Measurements from ENCODE around the gene RPS6KB2. TPM values are rescaled to one million over a fixed set of nuclear protein-coding genes. Genes with fewer than 3 reads are reported as not detected.

The RPS6KB2 gene
- total RNA-seq, 1 experiment from 2014 or later: 170 TPM

DNA sequence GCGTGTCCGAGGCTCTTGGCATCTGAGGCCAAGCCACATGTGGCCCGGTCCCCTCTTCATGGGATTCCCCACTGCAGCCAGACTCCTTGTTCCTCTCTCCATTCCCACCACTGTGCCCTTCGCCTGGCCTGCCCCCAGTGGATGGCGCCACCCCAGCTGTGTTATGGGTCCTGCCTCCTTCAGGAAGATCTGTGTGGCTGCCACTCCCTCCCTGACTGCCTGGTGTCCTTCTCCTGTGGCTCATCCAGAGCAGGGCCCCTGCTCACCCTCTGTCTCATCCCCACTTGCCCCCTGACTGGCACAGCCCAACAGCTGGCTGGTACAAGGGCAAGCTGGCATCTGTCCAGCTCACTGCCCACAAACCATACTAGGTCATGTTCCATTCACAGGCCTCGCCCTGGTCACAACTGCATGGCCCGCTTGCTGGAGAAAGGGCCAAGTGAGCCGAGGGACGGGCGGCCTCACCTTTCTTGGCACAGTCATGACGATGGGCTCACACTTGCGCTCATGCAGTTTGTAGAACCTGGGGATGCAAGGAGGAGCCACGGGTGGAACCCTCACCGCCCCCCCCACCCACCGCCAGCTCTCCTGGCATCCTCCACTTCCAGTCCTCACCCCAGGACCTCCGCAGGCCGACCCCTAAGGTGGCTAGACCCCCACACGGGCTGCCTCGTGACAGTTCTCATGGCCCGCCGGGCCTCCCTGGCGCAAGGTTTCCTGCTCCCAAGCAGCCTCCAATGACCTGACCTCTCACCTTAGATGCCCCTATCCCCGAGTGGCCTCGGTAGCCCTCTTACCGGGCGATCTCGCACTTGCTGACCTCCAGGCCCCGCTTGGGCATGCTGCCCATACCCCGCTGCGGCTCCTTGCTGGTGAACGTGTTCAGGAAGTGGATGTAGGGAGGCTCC, 11.3 kb downstream of the RPS6KB2 start:
- peak; percentile 19 for ATAC-seq
- Histone ChIP-seq H3K9me2 (replicated peaks; ENCODE audit: low read length) (no peaks in the 10 kb centered on the region), H3K27ac (ENCODE audit: low read length) (no peak overlapping the region), H2AFZ (ENCODE audit: low read length) (no peak overlapping the region), H3K4me2 (ENCODE audit: low read length) (no peak overlapping the region), H3K27me3 (ENCODE audit: low read length) (no peaks in the 10 kb centered on the region), H3K9me3 (ENCODE audit: low read length) (no peaks in the 10 kb centered on the region), H3F3A (ENCODE audit: low read length, unreplicated experiment) (peaks cover 9% of the 10 kb centered on the region), H3K36me3 (ENCODE audit: low read depth, low read length) (peaks cover 10% of the 10 kb centered on the region; the same call in 1 of the 2 replicates), H3K4me3 (ENCODE audit: low read length) (no peak overlapping the region), H3K9ac (ENCODE audit: low read length) (no peak overlapping the region), H3K79me2 (ENCODE audit: low read length) (0 out of 2 replicates have a peak, but pooled peaks cover 6% of the 10 kb centered on the region), H4K20me1 (ENCODE audit: low read length) (no peaks in the 10 kb centered on the region), H3K4me1 (ENCODE audit: insufficient read depth, low read length) (0 out of 2 replicates have a peak, but pooled peaks cover 6% of the 10 kb centered on the region)
- intact Hi-C loops (cut with micrococcal nuclease): no loop called here
- ChIA-PET POLR2A (ENCODE audit: unreplicated experiment) (interaction anchor here (0.7 kb wide), 1 partner anchor 11 kb away, joined by 3 read pairs; no protein-coding TSS in a partner anchor), CTCF (no interaction called here)
- TF ChIP-seq, protein P1, sequence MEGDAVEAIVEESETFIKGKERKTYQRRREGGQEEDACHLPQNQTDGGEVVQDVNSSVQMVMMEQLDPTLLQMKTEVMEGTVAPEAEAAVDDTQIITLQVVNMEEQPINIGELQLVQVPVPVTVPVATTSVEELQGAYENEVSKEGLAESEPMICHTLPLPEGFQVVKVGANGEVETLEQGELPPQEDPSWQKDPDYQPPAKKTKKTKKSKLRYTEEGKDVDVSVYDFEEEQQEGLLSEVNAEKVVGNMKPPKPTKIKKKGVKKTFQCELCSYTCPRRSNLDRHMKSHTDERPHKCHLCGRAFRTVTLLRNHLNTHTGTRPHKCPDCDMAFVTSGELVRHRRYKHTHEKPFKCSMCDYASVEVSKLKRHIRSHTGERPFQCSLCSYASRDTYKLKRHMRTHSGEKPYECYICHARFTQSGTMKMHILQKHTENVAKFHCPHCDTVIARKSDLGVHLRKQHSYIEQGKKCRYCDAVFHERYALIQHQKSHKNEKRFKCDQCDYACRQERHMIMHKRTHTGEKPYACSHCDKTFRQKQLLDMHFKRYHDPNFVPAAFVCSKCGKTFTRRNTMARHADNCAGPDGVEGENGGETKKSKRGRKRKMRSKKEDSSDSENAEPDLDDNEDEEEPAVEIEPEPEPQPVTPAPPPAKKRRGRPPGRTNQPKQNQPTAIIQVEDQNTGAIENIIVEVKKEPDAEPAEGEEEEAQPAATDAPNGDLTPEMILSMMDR (conservative IDR thresholded peaks at IDR 0.05; ENCODE audit: low read depth, low read length): peak; percentile 64
- TF ChIP-seq EZH2phosphoT487 (IDR thresholded peaks at IDR 0.05; ENCODE audit: borderline replicate concordance, low read length) (no peak), EZH2 (IDR thresholded peaks at IDR 0.05; ENCODE audit: low read length, unreplicated experiment) (no peak)
- no TSS peak for BruUV-seq (replicated peaks)
- peak; percentile 36 for DNase-seq

DNA sequence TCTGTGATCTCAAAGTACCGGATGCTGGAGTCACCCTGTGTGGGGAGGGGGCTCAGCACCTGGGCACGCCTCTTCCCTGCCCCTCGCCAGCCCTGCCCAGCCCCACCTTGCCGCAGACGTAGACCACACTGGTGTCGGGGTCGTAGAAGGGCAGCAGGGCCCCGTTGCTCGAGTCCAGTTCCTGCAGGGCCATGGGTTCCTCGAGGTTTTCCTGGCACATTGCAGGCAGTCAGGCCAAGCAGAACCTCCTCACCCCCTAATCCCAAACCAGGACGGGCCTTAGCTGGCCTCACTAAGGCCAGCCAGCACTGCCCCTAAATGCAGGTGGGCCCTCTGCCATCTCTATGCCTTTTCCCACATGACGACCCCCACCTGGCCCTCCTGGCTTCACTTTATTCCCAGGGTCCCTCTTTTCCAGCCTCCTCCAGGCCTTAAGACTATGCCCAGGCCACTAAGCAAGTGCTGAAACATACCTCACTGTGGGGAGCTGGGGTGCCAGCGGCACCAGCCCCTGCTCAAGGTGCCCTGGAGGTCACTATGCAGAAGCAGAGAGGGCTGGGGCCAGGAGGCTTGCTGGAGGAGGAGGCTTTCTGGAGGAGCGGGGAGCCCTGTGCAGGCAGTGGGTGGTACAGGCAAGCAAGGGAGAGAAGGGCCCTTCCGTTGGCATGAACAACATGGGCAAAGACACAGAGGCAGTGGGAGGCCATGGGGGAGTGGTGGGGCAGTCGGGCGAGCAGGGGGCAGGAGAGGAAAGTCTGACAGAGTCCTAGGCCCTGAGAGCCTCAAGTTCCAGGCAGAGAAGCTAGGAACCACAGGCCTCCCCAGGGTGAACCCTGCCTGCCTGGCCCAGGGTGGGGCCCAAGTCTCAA, 12.2 kb downstream of the RPS6KB2 start:
- Histone ChIP-seq H3K9me2 (replicated peaks; ENCODE audit: low read length) (no peaks in the 10 kb centered on the region), H4K20me1 (ENCODE audit: low read length) (no peaks in the 10 kb centered on the region), H3K27me3 (ENCODE audit: low read length) (no peaks in the 10 kb centered on the region), H2AFZ (ENCODE audit: low read length) (no peak overlapping the region), H3K9me3 (ENCODE audit: low read length) (no peaks in the 10 kb centered on the region), H3K79me2 (ENCODE audit: low read length) (0 out of 2 replicates have a peak, but pooled peaks cover 6% of the 10 kb centered on the region), H3K4me2 (ENCODE audit: low read length) (no peak overlapping the region), H3F3A (ENCODE audit: low read length, unreplicated experiment) (peaks cover 9% of the 10 kb centered on the region), H3K9ac (ENCODE audit: low read length) (no peak overlapping the region), H3K36me3 (ENCODE audit: low read depth, low read length) (peaks cover 8% of the 10 kb centered on the region; the same call in 1 of the 2 replicates), H3K27ac (ENCODE audit: low read length) (no peak overlapping the region), H3K4me3 (ENCODE audit: low read length) (no peak overlapping the region), H3K4me1 (ENCODE audit: insufficient read depth, low read length) (0 out of 2 replicates have a peak, but pooled peaks cover 6% of the 10 kb centered on the region)
- DNase-seq: no peak
- POLR2A ChIA-PET (ENCODE audit: unreplicated experiment): no interaction called here
- BruUV-seq (replicated peaks): no TSS peak
- no peak for ATAC-seq
- intact Hi-C loops (cut with micrococcal nuclease): no loop called here
- TF ChIP-seq, protein P1 (conservative IDR thresholded peaks at IDR 0.05; ENCODE audit: low read depth, low read length): no peak
- TF ChIP-seq EZH2phosphoT487 (IDR thresholded peaks at IDR 0.05; ENCODE audit: borderline replicate concordance, low read length): no peak
- no peak for TF ChIP-seq EZH2 (IDR thresholded peaks at IDR 0.05; ENCODE audit: low read length, unreplicated experiment)
- CTCF ChIA-PET: no interaction called here

All from PC-3 (cell line).